Activated CD4-positive, alpha-beta T cell treated with anti-CD3 and anti-CD28 coated beads, Interleukin-2, amount 50 U/mL, for 16 hours (primary cell): ENCODE results near the gene TERT.
A peak's percentile ranks its signal among the peaks of the same experiment; 100 is the strongest.

ENCODE experiments used
- DNase-seq: peaks from one replicate; pipeline ENCODE4 v3.0.0-alpha.2; 2020

TERT gene

GRCh38 chr5:1255081-1255561 is 39.7 kb downstream of the TERT start:
- DNase-seq = peak; percentile 59

DNA sequence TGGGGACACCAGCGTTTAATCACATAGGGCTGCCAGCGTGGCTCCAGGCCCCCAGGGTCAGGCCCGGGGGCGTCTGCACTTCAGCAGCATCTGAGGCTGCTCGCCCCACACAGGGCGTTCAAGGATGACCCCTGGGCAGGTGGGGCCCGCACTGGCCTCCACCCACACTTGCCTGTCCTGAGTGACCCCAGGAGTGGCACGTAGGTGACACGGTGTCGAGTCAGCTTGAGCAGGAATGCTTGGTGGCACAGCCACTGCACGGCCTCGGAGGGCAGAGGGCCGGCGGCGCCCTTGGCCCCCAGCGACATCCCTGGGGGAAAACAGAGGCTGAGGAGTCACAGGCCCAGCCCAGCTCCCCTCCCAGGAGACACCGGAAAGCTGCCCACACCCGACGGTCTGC is 40.7 kb downstream of the TERT start:
- DNase-seq = no peak

- no peak for DNase-seq
Observed at GRCh38 chr5:1253456-1254105, 41.3 kb downstream of the TERT start.

DNA sequence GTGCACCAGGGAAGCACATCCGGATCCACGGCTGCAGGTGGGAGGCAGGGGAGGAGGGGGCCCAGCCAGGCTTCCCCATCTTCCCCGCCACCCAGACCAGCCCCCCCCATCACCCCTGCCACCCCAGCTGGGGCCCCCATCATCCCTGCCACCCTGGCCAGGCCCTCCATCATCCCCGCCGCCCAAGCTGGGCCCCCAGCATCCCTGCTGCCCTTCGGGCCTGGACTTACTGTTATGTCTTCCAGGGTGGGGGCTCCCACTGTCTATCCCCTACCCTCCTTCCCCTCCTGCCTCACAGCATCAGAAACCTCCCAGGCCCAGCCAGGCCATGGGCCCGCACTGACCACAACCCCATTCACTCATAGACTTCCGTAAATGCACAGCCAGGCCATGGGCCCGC is 42.2 kb downstream of the TERT start:
- no peak for DNase-seq

DNA sequence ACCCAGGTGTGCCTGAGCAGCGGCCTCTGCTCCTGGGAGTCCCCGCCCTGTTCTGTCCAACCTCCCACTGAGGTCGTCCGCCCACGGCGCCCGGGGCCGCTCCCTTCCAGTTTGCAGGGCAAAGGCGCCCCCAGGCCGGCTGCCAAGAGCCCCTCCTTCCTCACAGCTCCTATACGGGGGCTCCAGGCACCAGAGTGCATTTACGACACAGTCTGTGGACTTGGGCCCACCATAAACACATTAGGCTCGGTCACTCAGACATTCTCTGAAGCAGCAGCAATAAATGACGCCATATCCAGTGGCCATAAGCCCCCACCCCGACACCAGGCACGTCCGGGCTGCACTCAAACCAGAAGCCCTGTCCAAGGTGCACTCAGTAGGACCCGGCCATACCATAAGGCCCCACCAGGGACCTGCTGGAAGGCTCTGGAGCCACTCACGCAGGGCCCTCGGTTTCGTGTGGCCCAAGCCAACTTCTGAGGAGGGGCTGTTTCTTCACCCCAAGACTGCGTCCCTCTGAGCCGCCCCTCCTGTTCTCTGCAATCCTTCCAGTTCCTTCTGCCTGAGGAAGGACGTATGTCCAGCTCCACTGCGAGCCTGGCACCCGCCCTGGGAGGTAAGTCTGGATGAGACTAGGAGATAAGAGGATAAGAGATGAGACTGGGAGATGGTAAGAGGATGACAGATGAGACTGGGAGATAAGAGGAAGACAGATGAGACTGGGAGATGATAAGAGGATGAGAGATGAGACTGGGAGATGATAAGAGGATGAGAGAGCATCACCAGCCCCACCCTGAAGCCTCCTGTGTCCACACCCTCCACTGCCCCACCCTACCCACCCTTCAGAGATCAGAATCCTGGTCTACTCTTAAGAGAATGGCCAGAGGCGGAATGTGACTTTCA is 42.9 kb downstream of the TERT start:
- DNase-seq = no peak

DNA sequence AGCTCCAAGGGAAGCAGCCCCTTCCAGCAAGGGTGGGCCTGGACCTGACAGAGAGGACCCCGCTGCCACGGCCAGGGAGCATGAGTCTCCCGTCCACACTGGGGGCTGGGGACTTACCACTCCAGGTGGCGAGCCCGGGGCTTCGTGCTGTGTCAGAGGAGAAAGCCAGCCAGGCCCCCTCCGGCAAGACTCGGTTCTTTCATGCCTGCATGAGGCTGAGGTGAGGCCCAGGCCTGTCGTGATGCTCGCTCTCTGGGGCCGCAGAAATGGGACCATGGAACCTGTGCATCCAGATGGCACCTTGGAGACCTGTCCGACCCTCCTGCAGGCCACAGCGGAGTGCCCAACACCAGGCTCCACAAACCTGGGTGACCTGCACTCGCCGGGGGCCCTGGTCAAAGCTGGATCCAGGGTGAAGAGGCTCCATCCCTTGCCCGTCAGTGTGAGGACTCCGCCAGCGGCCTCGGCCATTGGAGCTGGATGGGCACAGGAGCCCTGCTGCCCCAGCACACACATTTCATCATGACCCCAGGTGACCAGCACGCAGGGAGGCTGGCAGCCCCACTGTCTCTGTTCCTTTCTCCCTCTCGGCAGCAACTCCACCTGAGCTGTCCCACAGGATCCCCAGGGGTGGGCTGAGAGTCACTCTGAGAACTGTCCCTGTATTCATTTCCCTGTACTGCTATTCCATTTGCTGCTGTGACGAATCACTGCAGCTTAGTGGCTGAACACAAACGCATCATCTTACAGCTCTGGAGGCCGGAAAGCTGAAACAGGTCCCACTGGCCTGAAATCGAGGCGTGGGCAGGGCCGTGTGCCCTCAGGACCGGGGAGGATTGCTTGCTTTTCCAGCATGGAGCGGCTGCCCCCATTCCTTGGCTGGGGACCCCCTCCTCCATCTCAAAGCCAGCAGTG is 45.2 kb downstream of the TERT start:
- no peak for DNase-seq

DNA sequence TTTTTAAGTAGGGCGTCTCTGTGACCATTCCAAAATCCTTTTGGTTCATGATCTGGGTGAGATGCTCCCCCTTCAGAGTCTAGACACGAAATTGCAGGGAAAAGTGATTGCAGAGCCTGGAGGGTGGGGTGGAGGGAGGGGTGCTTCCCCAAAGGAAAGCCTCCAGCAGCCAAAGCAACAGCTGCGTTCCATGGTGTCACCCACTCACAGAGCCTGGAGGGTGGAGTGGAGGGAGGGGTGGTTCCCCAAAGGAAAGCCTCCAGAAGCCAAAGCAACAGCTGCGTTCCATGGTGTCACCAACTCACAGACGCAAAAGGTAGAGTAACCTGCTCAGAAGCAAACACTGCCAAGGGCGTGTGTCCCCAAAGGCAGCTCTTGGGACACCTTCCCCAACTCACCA is 47.1 kb downstream of the TERT start:
- DNase-seq = no peak

GRCh38 chr5:1246711-1247431 is 48.0 kb downstream of the TERT start:
- no peak for DNase-seq

DNA sequence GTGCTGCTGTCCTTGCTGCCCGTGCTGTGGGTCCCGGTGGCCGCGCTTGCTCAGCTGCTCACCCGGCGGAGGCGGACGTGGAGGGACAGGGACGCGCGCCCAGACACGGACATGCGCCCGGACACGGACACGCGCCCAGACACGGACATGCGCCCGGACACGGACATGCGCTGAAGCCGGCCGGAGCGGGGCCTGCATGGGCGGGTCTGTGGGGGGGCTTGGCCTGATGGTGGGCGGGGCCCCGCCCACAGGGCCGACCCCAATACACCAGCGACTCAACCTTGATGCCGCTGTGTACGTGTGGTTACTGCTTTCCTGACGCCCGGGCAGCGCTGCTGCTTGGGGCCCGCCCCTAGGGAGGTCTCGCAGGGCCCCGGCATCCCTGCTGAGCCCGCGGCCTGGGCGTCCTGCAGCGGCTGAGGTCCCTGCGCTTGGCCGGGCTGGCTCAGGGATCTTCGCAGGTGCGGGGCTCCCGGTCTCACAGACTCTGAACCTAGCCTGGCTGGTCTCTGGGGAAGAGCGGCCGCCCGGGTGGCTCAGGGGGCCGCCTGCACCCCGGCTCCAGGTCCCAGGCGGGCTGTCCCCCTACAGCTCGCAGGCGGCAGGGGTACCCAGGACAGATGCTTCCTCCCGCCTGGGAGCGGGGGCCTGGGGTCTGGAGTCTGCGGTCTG is 48.8 kb downstream of the TERT start:
- no peak for DNase-seq

DNA sequence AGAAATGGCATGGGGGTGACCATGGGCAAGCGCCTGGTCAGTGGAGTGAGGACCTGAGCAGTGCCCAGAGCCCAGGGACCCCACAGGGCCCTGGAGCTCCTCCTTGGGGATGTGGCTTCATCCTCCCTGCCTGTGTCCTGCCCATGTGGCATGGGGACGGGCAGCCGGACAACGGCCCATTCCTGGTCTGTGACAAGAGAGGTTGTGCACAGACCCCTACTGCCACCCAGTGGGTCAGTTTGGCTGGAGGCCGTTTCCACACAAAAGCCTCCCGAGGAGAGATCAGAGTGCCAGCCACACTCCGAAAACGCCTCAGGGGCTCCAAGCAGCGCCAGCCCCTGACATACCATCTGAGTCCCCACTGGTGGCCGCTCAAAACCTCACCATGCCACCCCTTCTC is 49.9 kb downstream of the TERT start:
- no peak for DNase-seq

- no peak for DNase-seq
Observed at GRCh38 chr5:1244255-1244654, 50.6 kb downstream of the TERT start.

DNA sequence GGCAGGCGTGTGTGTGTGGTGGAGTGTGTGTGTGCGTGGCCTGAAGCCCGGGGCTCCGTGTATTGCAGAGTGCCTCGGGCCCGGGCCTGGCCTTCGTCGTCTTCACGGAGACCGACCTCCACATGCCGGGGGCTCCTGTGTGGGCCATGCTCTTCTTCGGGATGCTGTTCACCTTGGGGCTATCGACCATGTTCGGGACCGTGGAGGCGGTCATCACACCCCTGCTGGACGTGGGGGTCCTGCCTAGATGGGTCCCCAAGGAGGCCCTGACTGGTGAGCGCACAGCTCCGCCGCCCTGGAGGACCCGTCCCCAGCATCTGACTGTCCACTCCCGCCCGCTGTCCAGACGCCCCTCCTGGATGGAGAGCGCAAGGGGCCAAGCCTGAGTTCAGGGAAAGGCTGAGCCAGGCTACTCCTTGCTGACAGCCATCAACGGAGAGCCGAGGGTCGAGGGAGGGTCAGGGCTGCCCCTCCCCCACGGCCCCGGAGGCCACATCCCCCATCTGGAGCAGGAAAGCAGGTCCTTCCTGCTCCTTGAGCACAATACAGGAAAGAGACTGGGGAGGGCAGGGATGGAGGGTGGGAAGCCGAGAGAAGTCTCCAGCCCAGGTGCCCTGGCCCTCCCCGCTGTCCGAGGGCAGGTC is 51.3 kb downstream of the TERT start:
- DNase-seq = no peak

DNA sequence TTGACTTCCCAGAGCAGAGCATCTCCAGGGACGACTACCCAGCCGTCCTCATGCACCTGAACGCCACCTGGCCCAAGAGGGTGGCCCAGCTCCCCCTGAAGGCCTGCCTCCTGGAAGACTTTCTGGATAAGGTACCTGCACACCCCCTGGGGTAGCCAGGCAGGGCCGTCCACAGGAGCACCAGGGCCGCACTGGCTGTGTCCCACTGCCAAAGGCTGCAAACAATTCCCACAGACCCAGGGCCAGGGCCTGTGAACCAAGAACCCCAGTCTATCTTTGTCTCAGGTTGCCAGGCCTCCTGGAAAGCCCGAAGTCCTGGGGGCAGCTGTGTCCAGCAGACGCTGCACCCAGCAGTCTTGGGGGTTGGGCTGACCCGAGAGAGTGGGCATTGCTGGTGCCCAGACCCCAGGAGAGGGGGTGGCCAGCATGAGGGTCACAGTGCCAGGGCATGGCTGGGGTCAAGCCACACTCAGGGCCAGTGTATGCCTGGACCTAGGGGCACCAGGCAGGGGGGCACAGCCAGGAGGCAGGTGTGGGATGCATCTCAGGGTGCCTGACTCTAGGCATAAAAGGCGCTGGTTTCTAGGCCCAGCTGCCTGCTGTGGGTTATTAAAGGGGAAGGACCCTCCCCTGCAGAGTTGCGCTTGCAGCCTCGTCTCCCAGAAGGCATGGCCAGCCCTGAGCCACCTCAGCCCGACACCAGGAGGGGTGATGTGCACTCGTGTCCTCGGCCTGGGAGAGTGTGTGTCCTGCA is 52.0 kb downstream of the TERT start:
- DNase-seq = no peak

DNA sequence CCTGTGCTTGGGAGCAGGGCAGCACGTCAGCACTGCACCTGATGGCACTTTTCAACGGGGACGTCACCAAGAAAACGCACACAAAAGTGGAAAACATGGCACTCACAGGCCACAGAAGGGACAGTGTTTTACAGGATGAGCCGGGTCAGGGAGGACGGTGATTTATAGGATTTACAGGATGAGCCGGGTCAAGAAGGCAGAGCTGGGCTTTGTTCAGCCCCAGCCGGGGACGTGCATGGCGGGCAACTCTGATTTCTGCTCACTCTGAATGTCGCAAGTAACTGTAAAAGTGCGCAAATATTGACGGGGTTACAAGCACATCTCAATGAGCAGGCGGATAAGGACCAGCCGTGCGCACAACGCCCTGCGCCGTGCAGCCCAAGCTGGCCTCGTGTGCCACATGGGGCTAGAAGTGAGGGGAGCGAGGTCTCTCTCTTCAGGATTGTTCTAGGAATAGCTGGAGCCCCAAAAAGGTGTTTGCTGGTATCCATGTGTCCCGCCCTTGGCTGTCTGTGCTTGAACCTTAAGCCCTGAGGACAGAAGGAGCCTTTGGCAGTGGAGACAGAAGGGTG is 53.3 kb downstream of the TERT start:
- DNase-seq = no peak

- DNase-seq = no peak
Observed at GRCh38 chr5:1240496-1241260, 54.2 kb downstream of the TERT start.

DNA sequence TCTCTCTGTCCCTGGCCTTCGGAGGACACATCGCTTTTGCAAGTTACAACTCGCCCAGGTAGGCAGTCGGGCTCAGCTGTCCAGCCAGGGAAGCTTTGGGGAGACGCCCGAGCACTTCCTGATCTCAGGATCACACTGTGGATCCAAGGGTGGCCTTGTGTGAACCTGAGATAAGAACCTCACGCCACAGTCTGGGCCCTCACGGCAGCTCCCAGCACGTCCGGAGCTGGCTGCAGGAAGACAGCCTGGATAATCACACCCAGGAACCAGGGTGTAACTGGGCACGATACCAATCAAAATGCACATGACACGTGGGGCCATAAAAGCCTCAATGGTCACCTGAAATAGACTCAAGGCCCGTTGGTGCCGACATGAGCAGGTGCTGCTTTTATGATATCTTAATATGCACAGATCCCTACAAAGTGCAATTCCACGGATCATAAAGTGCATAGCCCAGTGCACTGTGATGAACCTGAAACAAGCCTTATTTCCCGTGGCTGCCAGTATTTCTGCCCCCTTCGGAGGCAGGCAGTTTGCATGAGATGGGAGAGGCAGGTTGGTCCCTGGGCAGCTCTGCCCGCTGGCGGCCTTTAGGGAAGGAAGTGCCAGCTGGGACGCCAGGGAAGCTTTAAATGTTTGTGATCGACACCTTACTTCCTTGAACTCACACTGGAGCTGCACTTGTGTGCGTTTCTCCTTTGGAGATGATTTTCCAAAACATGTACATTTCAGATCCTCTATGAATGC is 55.2 kb downstream of the TERT start:
- no peak for DNase-seq

DNA sequence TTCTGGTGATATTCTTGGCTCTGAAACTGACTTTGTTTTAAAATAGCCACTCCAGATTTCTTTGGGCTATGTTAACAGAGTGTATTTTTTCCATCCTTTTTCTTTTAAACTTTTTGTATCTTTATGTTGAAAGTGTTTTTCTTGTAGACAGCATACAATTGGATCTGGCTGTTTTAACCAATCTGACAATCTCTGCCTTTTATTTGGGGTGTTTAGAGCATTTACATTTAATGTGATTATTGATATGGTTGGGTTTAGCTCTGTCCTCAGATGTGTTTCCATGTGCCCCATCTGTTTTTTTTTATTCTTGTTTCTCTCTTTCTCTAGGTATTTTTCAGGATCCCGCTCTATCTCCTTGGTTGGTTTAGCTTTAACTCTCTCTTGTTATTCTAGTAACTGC is 59.0 kb downstream of the TERT start:
- DNase-seq = no peak

DNA sequence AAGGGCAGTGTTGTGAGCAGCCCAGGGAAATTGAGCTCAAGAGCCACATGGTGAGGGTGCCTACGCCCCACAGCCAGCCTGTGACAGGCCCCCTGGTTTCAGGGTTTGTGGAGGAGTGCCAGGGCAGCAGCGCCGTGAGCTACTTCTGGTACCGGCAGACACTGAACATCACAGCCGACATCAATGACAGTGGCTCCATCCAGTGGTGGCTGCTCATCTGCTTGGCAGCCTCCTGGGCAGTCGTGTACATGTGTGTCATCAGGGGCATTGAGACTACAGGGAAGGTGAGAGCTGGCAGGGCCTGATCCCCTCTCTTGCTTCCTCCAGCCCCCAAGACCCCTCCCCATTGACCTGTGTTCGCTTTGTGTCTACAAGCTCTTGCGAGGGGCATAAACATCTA is 59.5 kb downstream of the TERT start:
- DNase-seq = no peak

DNA sequence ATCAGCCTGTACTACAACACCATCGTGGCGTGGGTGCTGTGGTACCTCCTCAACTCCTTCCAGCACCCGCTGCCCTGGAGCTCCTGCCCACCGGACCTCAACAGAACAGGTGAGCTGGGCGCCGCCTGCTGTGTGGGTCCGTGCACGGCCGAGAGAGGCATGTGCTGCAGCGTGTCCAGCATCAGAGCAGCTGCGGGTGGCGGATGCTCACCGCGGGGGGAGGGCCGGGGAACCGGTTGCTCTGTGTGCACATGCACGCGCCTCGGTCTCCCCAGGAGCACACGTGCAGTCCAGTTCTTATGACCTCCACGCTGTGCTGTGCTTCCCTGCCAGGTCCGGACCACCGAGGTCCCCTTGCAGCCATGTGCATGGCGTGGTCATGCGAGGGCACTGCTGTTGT is 62.1 kb downstream of the TERT start:
- DNase-seq = no peak
